ENCODE results near the gene LRRC46.

Gene LRRC46

DNA sequence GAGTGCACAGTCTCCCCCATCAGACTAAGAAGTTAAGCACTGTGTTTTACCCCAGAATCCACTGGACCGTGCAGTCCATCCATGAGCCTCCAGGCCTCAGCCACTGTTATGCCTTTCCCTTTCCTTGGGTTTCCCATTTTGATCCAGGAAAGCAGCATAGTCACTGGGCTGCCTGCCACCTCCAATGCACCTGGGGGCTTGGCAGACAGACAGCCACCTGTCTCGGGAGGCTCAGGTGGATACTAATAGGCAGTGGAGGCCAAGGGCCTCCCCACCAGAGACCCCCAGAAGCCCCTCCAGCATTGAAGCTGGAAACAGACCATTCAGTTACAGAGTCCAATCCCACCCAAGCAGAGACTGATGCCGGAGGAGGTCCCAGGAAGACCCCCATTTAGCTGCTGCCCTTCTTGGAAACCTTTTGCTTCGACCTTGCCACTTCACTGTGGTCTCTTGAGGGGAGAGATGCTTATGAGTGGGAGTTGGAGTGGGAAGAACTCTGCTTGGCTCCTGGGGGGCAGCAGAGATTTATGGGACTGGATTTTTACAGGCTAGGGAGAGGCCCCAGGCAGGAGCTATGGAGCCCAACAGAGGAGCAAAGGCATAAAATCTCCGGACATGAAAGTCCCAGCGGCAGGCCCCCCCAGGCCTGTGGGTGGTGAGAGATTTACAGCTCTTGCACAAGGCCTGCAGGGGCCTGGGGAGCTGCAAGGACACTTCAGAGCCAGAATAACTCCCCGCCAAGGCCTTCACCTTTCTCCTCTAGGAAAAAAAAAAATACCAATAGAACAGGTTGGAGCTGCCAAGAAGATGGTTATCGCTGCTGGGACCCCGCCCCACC, 52.3 kb downstream of the LRRC46 start:
- intact Hi-C loops (cut with DNase I), result no loop called here
- DNase-seq, result no peak

DNA sequence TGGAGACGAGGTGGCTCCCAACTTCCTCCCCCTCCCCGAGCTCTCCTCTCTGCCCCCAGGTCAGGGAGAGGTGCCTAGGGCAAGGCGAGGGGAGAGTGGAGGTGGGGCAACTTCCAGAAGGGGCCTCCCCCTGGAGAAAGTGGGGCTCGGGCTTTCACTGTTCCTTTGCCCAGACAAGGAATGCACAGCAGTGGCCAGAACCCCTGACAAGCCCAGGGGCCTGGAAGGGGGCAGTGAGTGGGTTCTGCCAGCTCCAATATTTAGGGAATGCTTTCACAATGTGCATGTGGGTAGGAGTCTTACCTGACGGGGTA, 52.9 kb downstream of the LRRC46 start:
- no peak for DNase-seq
- intact Hi-C loops (cut with DNase I), result no loop called here

DNA sequence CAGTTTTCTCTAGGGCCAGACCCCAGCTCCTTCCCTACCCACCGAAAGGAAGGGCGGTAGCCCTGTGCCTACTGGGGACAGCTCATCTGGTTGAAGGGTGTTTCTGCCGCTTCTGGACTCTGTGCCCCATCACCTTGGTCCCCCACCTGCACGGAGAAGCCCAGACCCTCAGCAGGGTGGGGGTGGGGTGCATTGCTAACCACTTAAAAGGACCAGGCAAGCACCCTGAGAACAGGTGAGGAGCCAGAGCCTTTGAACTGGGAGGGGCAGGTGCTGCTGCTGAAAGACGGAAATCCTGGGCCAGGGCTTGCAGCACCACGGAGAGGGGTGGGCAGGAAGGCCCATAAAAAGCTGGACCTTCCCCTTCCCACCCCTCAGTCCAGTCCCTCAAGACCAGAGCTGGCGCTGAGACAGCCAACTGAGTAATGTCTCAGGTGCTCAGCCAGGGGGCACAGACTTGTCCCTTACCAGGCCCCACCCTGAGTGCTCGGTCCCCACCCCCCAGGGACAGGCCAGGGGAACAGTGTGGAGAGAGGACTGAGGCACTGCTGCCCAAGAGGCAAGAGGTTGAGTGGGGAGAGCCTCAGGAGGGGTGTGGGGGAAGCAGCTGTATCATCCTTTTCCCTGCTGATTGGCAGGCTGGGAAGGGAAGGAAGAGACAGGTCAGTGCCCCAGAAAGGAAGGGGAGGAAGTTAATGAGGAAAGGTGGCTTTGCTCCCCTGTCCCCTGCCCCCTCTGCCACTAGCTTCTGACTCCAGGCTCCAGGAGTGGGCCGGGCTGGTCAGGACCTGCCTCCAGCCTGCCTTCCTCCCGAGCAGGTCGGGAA, 53.6 kb downstream of the LRRC46 start:
- intact Hi-C loops (cut with DNase I), result no loop called here
- no peak for DNase-seq
